Neural progenitor cell (in vitro differentiated cells): ENCODE measurements around the gene SH2B2. TPM values are rescaled to one million over a fixed set of nuclear protein-coding genes. Genes with fewer than 3 reads are reported as not detected.

Source experiments
- DNase-seq: peaks from one replicate; pipeline ENCODE4 v3.0.0-alpha.2; 2016; ENCODE audit warnings: low spot score
- H2AFZ ChIP-seq: fragments of 200-600 bp; sonication (generic); replicated peaks from 2 replicates; pipeline ENCODE4 v1.6.1; 2016; ENCODE audit warnings: antibody characterized with exemption
- H3F3A ChIP-seq: fragments of 200-600 bp; sonication (generic); 2 replicates; pipeline ENCODE4 v1.6.1; 2016; ENCODE audit warnings: antibody characterized with exemption, low read depth
- H3K27ac ChIP-seq: fragments of 200-600 bp; sonication (generic); 2 replicates; pipeline ENCODE4 v1.5.1; 2016; ENCODE audit warnings: mild to moderate bottlenecking
- H3K27me3 ChIP-seq: fragments of 200-600 bp; sonication (generic); 2 replicates; pipeline ENCODE4 v1.6.1; 2016; ENCODE audit warnings: mild to moderate bottlenecking, moderate library complexity
- H3K36me3 ChIP-seq: fragments of 200-600 bp; sonication (generic); 2 replicates; pipeline ENCODE4 v1.5.1; 2016
- H3K4me1 ChIP-seq: fragments of 200-600 bp; sonication (generic); 2 replicates; pipeline ENCODE4 v1.6.1; 2016; ENCODE audit warnings: mixed run types
- H3K4me2 ChIP-seq: fragments of 200-600 bp; sonication (generic); 2 replicates; pipeline ENCODE4 v1.6.1; 2016
- H3K4me3 ChIP-seq: fragments of 200-600 bp; sonication (generic); 2 replicates; pipeline ENCODE4 v1.5.1; 2016
- H3K79me2 ChIP-seq: fragments of 200-600 bp; sonication (generic); 2 replicates; pipeline ENCODE4 v1.6.1; 2016; ENCODE audit warnings: low read depth
- H3K9ac ChIP-seq: fragments of 200-600 bp; sonication (generic); 2 replicates; pipeline ENCODE4 v1.6.1; 2016
- H3K9me3 ChIP-seq: fragments of 200-600 bp; sonication (generic); 2 replicates; pipeline ENCODE4 v1.5.1; 2016; ENCODE audit warnings: low read depth
- H4K20me1 ChIP-seq: fragments of 200-600 bp; sonication (generic); 2 replicates; pipeline ENCODE4 v1.6.1; 2016; ENCODE audit warnings: low read depth
- H3K27ac Mint-ChIP-seq: 3 replicates; pipeline ENCODE4 v1.8.0; 2021; ENCODE audit warnings: mixed read lengths
- H3K27me3 Mint-ChIP-seq: 2 replicates; pipeline ENCODE4 v1.8.0; 2022; ENCODE audit warnings: low read depth, mild to moderate bottlenecking, inconsistent platforms, moderate library complexity, mixed read lengths; ENCODE audit not compliant: insufficient read depth
- H3K36me3 Mint-ChIP-seq: 3 replicates; pipeline ENCODE4 v1.8.0; 2021; ENCODE audit warnings: mixed read lengths
- H3K4me1 Mint-ChIP-seq: 3 replicates; pipeline ENCODE4 v1.8.0; 2021; ENCODE audit warnings: mixed read lengths
- H3K4me3 Mint-ChIP-seq: 3 replicates; pipeline ENCODE4 v1.8.0; 2021; ENCODE audit warnings: mild to moderate bottlenecking, moderate library complexity, mixed read lengths
- H3K9me3 Mint-ChIP-seq: 3 replicates; pipeline ENCODE4 v1.8.0; 2020; ENCODE audit warnings: mixed read lengths
- CTCF ChIP-seq: fragments of 200-600 bp; sonication (generic); IDR thresholded peaks from 2 replicates; pipeline ENCODE4 v1.5.1; 2017; ENCODE audit warnings: antibody characterized with exemption, mild to moderate bottlenecking
- EZH2 ChIP-seq: fragments of 200-600 bp; sonication (generic); IDR thresholded peaks from 2 replicates; pipeline ENCODE4 v1.6.1; 2017; ENCODE audit warnings: antibody characterized with exemption, mild to moderate bottlenecking, moderate library complexity
- EZH2phosphoT487 ChIP-seq: fragments of 200-600 bp; sonication (generic); IDR thresholded peaks from 2 replicates; pipeline ENCODE4 v1.6.1; 2017; ENCODE audit warnings: antibody characterized with exemption
- total RNA-seq: library from RNA; depleted of rRNA; stranded (reverse); fragments of >200 nt; gene quantifications from 2 replicates; pipeline ENCODE4 v1.2.3, GENCODE V29; 2015; ENCODE audit warnings: low replicate concordance

The SH2B2 gene
- total RNA-seq, 1 donor from 2014 or later, result 2.0 TPM

GRCh38 chr7:102312317-102312716 is 25.6 kb downstream of the SH2B2 start:
- H3K9me3 ChIP-seq, result no peaks in the 10 kb centered on the region
- H3K27me3 Mint-ChIP-seq, result peaks cover 7% of the 10 kb centered on the region
- H3K4me1 ChIP-seq, result peaks cover 3% of the 10 kb centered on the region
- peaks cover 5% of the 10 kb centered on the region for H3K36me3 Mint-ChIP-seq
- no peak overlapping the region for H3K4me3 ChIP-seq
- no peak overlapping the region for H3K4me2 ChIP-seq
- H3K4me1 Mint-ChIP-seq, result peaks cover 2% of the 10 kb centered on the region
- TF ChIP-seq CTCF, result no peak
- no peak for TF ChIP-seq EZH2phosphoT487
- no peak for TF ChIP-seq EZH2
- no peaks in the 10 kb centered on the region for H3K79me2 ChIP-seq
- no peak for DNase-seq
- no peak overlapping the region for H3K27ac Mint-ChIP-seq
- no peaks in the 10 kb centered on the region for H3K36me3 ChIP-seq
- no peak overlapping the region for H3K9ac ChIP-seq
- H3K9me3 Mint-ChIP-seq, result no peaks in the 10 kb centered on the region
- H3K27ac ChIP-seq, result no peak overlapping the region
- no peak overlapping the region for H2AFZ ChIP-seq
- peaks cover 7% of the 10 kb centered on the region for H4K20me1 ChIP-seq
- H3K27me3 ChIP-seq, result no peaks in the 10 kb centered on the region
- H3F3A ChIP-seq, result no peaks in the 10 kb centered on the region
- no peak overlapping the region for H3K4me3 Mint-ChIP-seq

- Mint-ChIP-seq H3K4me3 (no peak overlapping the region), H3K36me3 (peaks cover 5% of the 10 kb centered on the region), H3K9me3 (no peaks in the 10 kb centered on the region), H3K27ac (no peak overlapping the region), H3K4me1 (no peaks in the 10 kb centered on the region), H3K27me3 (peaks cover 7% of the 10 kb centered on the region)
- DNase-seq, result no peak
- no peaks in the 10 kb centered on the region for H3K27me3 ChIP-seq
- H2AFZ ChIP-seq, result no peak overlapping the region
- H3K36me3 ChIP-seq, result no peaks in the 10 kb centered on the region
- no peak overlapping the region for H3K27ac ChIP-seq
- no peak overlapping the region for H3K4me3 ChIP-seq
- H3K9me3 ChIP-seq, result no peaks in the 10 kb centered on the region
- H3K79me2 ChIP-seq, result no peaks in the 10 kb centered on the region
- no peaks in the 10 kb centered on the region for H4K20me1 ChIP-seq
- H3K4me1 ChIP-seq, result no peaks in the 10 kb centered on the region
- TF ChIP-seq EZH2phosphoT487 (no peak), CTCF (no peak), EZH2 (no peak)
- H3K9ac ChIP-seq, result no peak overlapping the region
- H3F3A ChIP-seq, result no peaks in the 10 kb centered on the region
- H3K4me2 ChIP-seq, result no peak overlapping the region
These were observed 27.5 kb downstream of the SH2B2 start for GRCh38 chr7:102313997-102314780.

DNA sequence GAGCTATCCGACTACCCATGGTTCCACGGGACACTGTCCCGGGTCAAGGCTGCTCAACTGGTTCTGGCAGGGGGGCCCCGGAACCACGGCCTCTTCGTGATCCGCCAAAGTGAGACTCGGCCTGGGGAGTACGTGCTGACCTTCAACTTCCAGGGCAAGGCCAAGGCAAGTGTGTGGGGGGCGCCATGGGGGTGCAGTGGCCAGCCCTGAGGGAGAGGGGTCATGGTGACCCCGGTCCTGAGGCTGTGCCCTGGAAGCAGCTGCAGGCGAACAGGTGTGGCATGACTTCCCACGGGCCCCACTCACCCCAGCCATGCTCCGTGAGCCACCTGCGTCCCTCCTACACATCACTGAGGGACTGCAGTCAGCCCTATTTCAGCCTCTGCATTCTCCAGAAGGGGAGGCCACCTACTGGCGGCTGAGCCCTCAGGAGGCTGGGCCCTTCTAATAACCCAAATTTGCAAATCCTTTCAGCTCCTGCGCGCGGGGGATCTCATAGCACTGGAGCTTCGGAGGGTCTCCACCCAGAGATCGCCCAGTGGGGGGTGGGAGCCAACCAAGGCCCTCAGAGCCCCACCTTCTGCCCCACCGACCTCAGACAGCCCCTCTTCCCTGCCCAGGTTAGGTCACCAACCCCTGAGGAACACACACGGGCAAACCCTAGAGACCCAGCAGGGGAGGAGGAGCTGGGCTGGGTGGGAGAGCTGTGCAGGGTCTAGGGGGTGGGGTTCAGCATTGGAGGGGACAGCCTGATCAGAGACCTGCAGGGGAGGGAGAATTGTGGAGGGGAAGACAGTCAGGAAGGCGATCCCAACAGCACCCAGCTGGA is 30.8 kb downstream of the SH2B2 start:
- Histone ChIP-seq H2AFZ (no peak overlapping the region), H4K20me1 (peaks cover 9% of the 10 kb centered on the region), H3K36me3 (no peaks in the 10 kb centered on the region), H3K79me2 (no peaks in the 10 kb centered on the region), H3K4me3 (no peak overlapping the region), H3K27me3 (peaks cover 18% of the 10 kb centered on the region), H3K27ac (no peak overlapping the region), H3F3A (peaks cover 2% of the 10 kb centered on the region), H3K9me3 (no peaks in the 10 kb centered on the region), H3K4me1 (no peaks in the 10 kb centered on the region), H3K9ac (no peak overlapping the region), H3K4me2 (no peak overlapping the region)
- TF ChIP-seq EZH2 (no peak), CTCF (no peak), EZH2phosphoT487 (no peak)
- Mint-ChIP-seq H3K9me3 (no peaks in the 10 kb centered on the region), H3K4me3 (no peak overlapping the region), H3K4me1 (no peaks in the 10 kb centered on the region), H3K36me3 (peaks cover 9% of the 10 kb centered on the region), H3K27ac (no peak overlapping the region), H3K27me3 (peaks cover 3% of the 10 kb centered on the region)
- no peak for DNase-seq
